LNCaP clone FGC (cell line): ENCODE data around the gene IRF2BP2.

Source experiments
- DNase-seq: peaks from one replicate; pipeline ENCODE4 v3.0.0-alpha.2; 2011; ENCODE audit warnings: low read depth
- H3K4me3 ChIP-seq: 2 replicates; pipeline ENCODE4 v1.5.1; 2011; ENCODE audit warnings: mild to moderate bottlenecking, low read depth, low read length, control low read depth
- CTCF ChIP-seq: IDR thresholded peaks from 2 replicates; pipeline ENCODE4 v1.5.1; 2012; ENCODE audit warnings: mild to moderate bottlenecking; ENCODE audit not compliant: control insufficient read depth, insufficient read depth; ENCODE audit errors: extremely low read depth

Gene IRF2BP2

GRCh38 chr1:234582681-234583301, 27.2 kb downstream of the IRF2BP2 start:
- no peak for DNase-seq
- H3K4me3 ChIP-seq: no peak overlapping the region
- TF ChIP-seq CTCF: no peak

GRCh38 chr1:234582186-234582585, 27.8 kb downstream of the IRF2BP2 start:
- TF ChIP-seq CTCF: no peak
- no peak for DNase-seq
- H3K4me3 ChIP-seq: no peak overlapping the region

- H3K4me3 ChIP-seq: no peak overlapping the region
- TF ChIP-seq CTCF: no peak
Observed at GRCh38 chr1:234581063-234581714, 28.8 kb downstream of the IRF2BP2 start.

GRCh38 chr1:234579967-234580366, 30.0 kb downstream of the IRF2BP2 start:
- DNase-seq: no peak
- 0 out of 2 replicates have a peak, but pooled peaks have one; percentile 15 for TF ChIP-seq CTCF
- no peak overlapping the region for H3K4me3 ChIP-seq

More at GRCh38 chr1:234581063-234581714, 28.8 kb downstream of the IRF2BP2 start:
- DNase-seq: no peak

DNA sequence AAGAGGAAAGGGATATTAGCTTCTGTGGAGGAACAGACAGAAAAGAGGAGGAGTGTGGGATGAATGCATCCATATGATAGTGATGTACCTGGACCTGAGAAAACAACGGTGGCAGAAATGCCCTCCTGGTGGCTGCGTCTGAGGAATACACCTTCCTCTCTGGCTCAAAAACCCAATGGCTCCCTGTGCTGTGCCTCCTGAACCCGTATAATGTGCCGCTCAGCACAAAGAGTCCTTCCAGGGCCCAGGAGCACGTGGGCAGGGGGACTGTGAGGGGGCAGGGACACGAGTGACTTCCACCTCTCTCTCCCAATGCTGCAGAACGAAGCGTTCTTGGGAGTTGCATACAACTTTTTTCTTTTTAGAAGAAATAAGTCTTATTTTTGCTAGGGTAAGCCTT, 31.2 kb downstream of the IRF2BP2 start:
- no peak for TF ChIP-seq CTCF
- H3K4me3 ChIP-seq: no peak overlapping the region
- no peak for DNase-seq

DNA sequence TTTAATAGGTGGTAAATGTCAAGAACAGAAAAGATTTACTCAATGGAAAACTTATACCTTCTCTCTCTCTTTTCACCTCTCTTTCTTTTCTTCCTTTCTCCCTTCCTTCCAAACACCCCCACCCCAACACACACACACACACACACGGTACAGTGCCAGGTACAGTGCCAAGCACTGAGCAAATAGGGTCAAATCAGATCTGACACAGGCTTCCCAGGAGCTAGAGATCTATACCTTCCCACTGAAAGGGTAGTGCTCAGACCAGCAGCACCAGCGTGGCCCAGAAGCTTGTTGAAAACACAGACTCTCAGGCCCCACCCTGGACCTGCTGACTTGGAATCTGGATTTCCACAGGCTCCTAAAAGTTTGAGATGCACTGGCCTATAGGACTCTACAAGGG, 31.9 kb downstream of the IRF2BP2 start:
- no peak for DNase-seq
- no peak for TF ChIP-seq CTCF
- H3K4me3 ChIP-seq: no peak overlapping the region

DNA sequence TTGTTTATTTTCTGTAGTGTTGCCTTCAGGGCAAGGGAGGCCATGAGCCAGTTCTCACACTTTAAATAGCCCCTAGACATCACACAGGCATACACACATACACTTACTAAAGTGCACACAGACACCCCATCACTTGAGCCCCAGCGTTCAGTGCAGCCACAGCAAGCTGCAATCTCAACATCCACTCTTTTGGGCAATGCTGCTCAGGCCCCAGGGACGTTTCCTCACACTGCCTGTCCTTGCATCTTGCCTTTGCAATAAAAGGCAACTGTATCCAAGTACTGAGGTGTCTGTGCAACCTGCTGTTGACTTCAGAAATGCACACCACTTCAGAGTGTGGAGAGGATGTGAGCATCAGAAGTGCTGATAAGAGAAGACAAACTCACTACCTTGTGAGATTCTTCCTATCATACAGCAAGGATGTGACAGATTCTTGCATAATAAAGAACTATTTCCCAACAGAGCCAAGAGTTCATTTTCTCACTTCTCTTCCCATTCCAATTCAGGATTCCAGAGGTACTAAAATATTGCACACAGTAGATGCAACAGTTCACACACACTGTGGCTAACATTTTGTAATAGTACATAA, 36.2 kb downstream of the IRF2BP2 start:
- no peak for TF ChIP-seq CTCF
- no peak overlapping the region for H3K4me3 ChIP-seq
- no peak for DNase-seq
